HEK293 (cell line): ENCODE results near the gene TTR.

ENCODE experiments used
- CTCF ChIA-PET: fragments of 350-600 bp; formaldehyde crosslinking; extraction: SDS; loops from one replicate; lab custom pipeline; 2021; ENCODE audit warnings: antibody characterized with exemption; lab: Yijun Ruan, JAX
- POLR2A ChIA-PET: fragments of 300-600 bp; formaldehyde crosslinking; extraction: SDS; loops from one replicate; lab custom pipeline; 2020; ENCODE audit warnings: antibody characterized with exemption, inconsistent platforms; lab: Yijun Ruan, JAX
- H3K27ac ChIP-seq: fragments of 200-500 bp; sonication (Bioruptor generic); 2 replicates; pipeline ENCODE4 v1.5.1; 2014; ENCODE audit warnings: low read depth, low read length, control low read depth, inconsistent platforms; ENCODE audit errors: extremely low read depth
- H3K36me3 ChIP-seq, 2 experiments: fragments of 200-500 bp in 1 of 2; sonication (Bioruptor generic) in 1 of 2; 1 replicate in 1 of 2; 2 replicates in 1 of 2; pipeline ENCODE4 v1.5.1; 2014 to 2017; ENCODE audit warnings: inconsistent platforms in 2 of 2, low read length in 2 of 2; ENCODE audit not compliant: control insufficient read depth in 2 of 2, insufficient read depth in 1 of 2
- H3K4me1 ChIP-seq: fragments of 200-500 bp; sonication (Bioruptor generic); 2 replicates; pipeline ENCODE4 v1.5.1; 2014; ENCODE audit warnings: mild to moderate bottlenecking, low read length, inconsistent platforms; ENCODE audit not compliant: control insufficient read depth, insufficient read depth
- H3K4me3 ChIP-seq: 2 replicates; pipeline ENCODE4 v1.5.1; 2011; ENCODE audit warnings: low read depth, mild to moderate bottlenecking, control low read depth, low read length, moderate library complexity
- H3K9me3 ChIP-seq: fragments of 200-500 bp; sonication (Bioruptor generic); 2 replicates; pipeline ENCODE4 v1.5.1; 2014; ENCODE audit warnings: low read depth, low read length, inconsistent platforms; ENCODE audit not compliant: control insufficient read depth, insufficient read depth
- EGR2 ChIP-seq: fragments of 450-650 bp; formaldehyde crosslinking; IDR thresholded peaks from 2 replicates; pipeline ENCODE4 v1.5.1; 2016; ENCODE audit warnings: low read depth, missing biosample characterization, missing genetic modification characterization
- GLIS2 ChIP-seq: fragments of 450-650 bp; formaldehyde crosslinking; IDR thresholded peaks from 2 replicates; pipeline ENCODE4 v1.5.1; 2016; ENCODE audit warnings: missing biosample characterization, missing genetic modification characterization
- OVOL3 ChIP-seq: fragments of 450-650 bp; formaldehyde crosslinking; IDR thresholded peaks from 2 replicates; pipeline ENCODE4 v1.5.1; 2016; ENCODE audit warnings: missing biosample characterization, missing genetic modification characterization
- YY2 ChIP-seq: fragments of 450-650 bp; formaldehyde crosslinking; IDR thresholded peaks from 2 replicates; pipeline ENCODE4 v1.5.1; 2016; ENCODE audit warnings: missing biosample characterization, missing genetic modification characterization
- ZBTB20 ChIP-seq: fragments of 450-650 bp; formaldehyde crosslinking; IDR thresholded peaks from 2 replicates; pipeline ENCODE4 v1.5.1; 2016; ENCODE audit warnings: missing biosample characterization, missing genetic modification characterization
- ZFP41 ChIP-seq: fragments of 450-650 bp; formaldehyde crosslinking; IDR thresholded peaks from 2 replicates; pipeline ENCODE4 v1.5.1; 2016; ENCODE audit warnings: missing biosample characterization, missing genetic modification characterization, borderline replicate concordance
- ZNF239 ChIP-seq: fragments of 450-650 bp; formaldehyde crosslinking; IDR thresholded peaks from 2 replicates; pipeline ENCODE4 v1.5.1; 2016; ENCODE audit warnings: missing biosample characterization, missing genetic modification characterization
- ZNF433 ChIP-seq: fragments of 450-650 bp; formaldehyde crosslinking; IDR thresholded peaks from 2 replicates; pipeline ENCODE4 v1.5.1; 2016; ENCODE audit warnings: missing biosample characterization, missing genetic modification characterization, low read depth
- ZNF514 ChIP-seq: fragments of 450-650 bp; formaldehyde crosslinking; IDR thresholded peaks from 2 replicates; pipeline ENCODE4 v1.5.1; 2016; ENCODE audit warnings: missing biosample characterization, missing genetic modification characterization
- ZNF558 ChIP-seq: fragments of 450-650 bp; formaldehyde crosslinking; IDR thresholded peaks from 2 replicates; pipeline ENCODE4 v1.5.1; 2016; ENCODE audit warnings: missing biosample characterization, missing genetic modification characterization
- ZNF596 ChIP-seq: fragments of 450-650 bp; IDR thresholded peaks from 2 replicates; pipeline ENCODE4 v1.5.0; 2018; ENCODE audit warnings: missing biosample characterization, mild to moderate bottlenecking, missing genetic modification characterization, moderate library complexity
- ZNF768 ChIP-seq: fragments of 450-650 bp; formaldehyde crosslinking; IDR thresholded peaks from 2 replicates; pipeline ENCODE4 v1.5.1; 2018; ENCODE audit warnings: missing biosample characterization, mild to moderate bottlenecking, missing genetic modification characterization
- ZNF777 ChIP-seq: fragments of 450-650 bp; formaldehyde crosslinking; IDR thresholded peaks from 2 replicates; pipeline ENCODE4 v1.5.1; 2017; ENCODE audit warnings: missing biosample characterization, missing genetic modification characterization, borderline replicate concordance
- TF ChIP-seq, protein P1 (sequence below): fragments of 450-650 bp; formaldehyde crosslinking; IDR thresholded peaks from 2 replicates; pipeline ENCODE4 v1.5.1; 2016; ENCODE audit warnings: missing biosample characterization, missing genetic modification characterization
- TF ChIP-seq, protein P2 (sequence below): fragments of 450-650 bp; formaldehyde crosslinking; IDR thresholded peaks from 2 replicates; pipeline ENCODE4 v1.5.1; 2016; ENCODE audit warnings: missing biosample characterization, missing genetic modification characterization
- TF ChIP-seq, protein P3 (sequence below): fragments of 450-650 bp; formaldehyde crosslinking; IDR thresholded peaks from 2 replicates; pipeline ENCODE4 v1.5.1; 2017; ENCODE audit warnings: missing biosample characterization, missing genetic modification characterization
- TF ChIP-seq, protein P4 (sequence below): fragments of 450-650 bp; formaldehyde crosslinking; IDR thresholded peaks from 2 replicates; pipeline ENCODE4 v1.5.1; 2017; ENCODE audit warnings: missing biosample characterization, missing genetic modification characterization
- TF ChIP-seq, protein P5 (sequence below): fragments of 450-650 bp; formaldehyde crosslinking; IDR thresholded peaks from 2 replicates; pipeline ENCODE4 v1.5.1; 2016; ENCODE audit warnings: missing biosample characterization, missing genetic modification characterization
- TF ChIP-seq, protein P6 (sequence below): fragments of 450-650 bp; formaldehyde crosslinking; IDR thresholded peaks from 2 replicates; pipeline ENCODE4 v1.5.1; 2016; ENCODE audit warnings: missing biosample characterization, missing genetic modification characterization

TTR gene

DNA sequence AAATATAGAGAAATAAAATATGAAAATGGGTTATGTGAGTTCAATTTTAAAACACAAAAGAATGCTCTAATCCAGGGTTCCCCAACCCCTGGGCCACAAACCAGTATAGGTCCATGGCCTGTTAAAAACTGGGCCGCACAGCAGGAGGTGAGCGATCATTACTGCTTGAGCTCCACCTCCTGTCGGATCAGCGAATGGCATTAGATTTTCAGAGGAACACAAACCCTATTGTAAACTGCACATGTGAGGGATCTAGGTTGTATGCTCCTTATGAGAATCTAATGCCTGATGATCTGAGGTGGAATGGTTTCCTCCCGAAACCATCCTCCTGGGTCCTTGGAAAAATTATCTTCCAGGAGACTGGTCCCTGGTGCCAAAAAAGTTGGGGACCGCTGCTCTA, 34.7 kb downstream of the TTR start (continued):
- TF ChIP-seq EGR2 (tag by site-specific recombination), result no peak
- TF ChIP-seq ZNF514 (tag by site-specific recombination), result no peak
- TF ChIP-seq, protein P1, sequence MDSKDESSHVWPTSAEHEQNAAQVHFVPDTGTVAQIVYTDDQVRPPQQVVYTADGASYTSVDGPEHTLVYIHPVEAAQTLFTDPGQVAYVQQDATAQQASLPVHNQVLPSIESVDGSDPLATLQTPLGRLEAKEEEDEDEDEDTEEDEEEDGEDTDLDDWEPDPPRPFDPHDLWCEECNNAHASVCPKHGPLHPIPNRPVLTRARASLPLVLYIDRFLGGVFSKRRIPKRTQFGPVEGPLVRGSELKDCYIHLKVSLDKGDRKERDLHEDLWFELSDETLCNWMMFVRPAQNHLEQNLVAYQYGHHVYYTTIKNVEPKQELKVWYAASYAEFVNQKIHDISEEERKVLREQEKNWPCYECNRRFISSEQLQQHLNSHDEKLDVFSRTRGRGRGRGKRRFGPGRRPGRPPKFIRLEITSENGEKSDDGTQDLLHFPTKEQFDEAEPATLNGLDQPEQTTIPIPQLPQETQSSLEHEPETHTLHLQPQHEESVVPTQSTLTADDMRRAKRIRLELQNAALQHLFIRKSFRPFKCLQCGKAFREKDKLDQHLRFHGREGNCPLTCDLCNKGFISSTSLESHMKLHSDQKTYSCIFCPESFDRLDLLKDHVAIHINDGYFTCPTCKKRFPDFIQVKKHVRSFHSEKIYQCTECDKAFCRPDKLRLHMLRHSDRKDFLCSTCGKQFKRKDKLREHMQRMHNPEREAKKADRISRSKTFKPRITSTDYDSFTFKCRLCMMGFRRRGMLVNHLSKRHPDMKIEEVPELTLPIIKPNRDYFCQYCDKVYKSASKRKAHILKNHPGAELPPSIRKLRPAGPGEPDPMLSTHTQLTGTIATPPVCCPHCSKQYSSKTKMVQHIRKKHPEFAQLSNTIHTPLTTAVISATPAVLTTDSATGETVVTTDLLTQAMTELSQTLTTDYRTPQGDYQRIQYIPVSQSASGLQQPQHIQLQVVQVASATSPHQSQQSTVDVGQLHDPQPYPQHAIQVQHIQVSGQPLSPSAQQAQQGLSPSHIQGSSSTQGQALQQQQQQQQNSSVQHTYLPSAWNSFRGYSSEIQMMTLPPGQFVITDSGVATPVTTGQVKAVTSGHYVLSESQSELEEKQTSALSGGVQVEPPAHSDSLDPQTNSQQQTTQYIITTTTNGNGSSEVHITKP (tag by site-specific recombination), result no peak

DNA sequence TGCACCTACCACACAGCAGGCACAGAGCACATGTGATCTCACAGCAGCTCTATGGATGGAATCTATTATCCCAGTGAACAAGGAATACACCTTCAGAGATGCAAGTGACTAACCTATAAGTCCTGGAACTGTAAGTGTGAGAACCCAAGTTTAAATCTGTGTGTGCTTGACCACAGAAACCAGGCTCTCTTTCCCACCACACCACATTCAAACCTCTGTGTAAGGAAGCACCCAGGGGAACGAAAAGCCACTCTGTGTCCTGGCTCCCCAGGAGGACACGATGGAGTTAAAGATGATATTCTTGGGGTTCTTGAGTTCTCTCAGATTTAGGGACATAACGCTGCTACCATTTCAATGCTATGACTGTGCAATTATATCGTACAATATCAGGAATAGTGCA, 38.9 kb downstream of the TTR start:
- Histone ChIP-seq H3K36me3 (peaks cover 3 to 28% of the 10 kb centered on the region in 2 experiments; a peak in 1 of 3 replicates), H3K4me3 (no peak overlapping the region), H3K4me1 (no peaks in the 10 kb centered on the region), H3K9me3 (no peaks in the 10 kb centered on the region), H3K27ac (no peak overlapping the region)
- TF ChIP-seq, protein P2, sequence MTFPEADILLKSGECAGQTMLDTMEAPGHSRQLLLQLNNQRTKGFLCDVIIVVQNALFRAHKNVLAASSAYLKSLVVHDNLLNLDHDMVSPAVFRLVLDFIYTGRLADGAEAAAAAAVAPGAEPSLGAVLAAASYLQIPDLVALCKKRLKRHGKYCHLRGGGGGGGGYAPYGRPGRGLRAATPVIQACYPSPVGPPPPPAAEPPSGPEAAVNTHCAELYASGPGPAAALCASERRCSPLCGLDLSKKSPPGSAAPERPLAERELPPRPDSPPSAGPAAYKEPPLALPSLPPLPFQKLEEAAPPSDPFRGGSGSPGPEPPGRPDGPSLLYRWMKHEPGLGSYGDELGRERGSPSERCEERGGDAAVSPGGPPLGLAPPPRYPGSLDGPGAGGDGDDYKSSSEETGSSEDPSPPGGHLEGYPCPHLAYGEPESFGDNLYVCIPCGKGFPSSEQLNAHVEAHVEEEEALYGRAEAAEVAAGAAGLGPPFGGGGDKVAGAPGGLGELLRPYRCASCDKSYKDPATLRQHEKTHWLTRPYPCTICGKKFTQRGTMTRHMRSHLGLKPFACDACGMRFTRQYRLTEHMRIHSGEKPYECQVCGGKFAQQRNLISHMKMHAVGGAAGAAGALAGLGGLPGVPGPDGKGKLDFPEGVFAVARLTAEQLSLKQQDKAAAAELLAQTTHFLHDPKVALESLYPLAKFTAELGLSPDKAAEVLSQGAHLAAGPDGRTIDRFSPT, result no peak
- TF ChIP-seq ZNF433 (tag by site-specific recombination) (no peak), GLIS2 (tag by site-specific recombination) (no peak), ZBTB20 (no peak), ZNF768 (no peak), ZNF239 (tag by site-specific recombination) (no peak), ZNF777 (no peak), OVOL3 (tag by site-specific recombination) (no peak), ZNF596 (no peak), ZFP41 (tag by site-specific recombination) (no peak), EGR2 (tag by site-specific recombination) (no peak), YY2 (tag by site-specific recombination) (no peak), ZNF558 (tag by site-specific recombination) (no peak)
- TF ChIP-seq, protein P3, sequence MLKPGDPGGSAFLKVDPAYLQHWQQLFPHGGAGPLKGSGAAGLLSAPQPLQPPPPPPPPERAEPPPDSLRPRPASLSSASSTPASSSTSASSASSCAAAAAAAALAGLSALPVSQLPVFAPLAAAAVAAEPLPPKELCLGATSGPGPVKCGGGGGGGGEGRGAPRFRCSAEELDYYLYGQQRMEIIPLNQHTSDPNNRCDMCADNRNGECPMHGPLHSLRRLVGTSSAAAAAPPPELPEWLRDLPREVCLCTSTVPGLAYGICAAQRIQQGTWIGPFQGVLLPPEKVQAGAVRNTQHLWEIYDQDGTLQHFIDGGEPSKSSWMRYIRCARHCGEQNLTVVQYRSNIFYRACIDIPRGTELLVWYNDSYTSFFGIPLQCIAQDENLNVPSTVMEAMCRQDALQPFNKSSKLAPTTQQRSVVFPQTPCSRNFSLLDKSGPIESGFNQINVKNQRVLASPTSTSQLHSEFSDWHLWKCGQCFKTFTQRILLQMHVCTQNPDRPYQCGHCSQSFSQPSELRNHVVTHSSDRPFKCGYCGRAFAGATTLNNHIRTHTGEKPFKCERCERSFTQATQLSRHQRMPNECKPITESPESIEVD (tag by site-specific recombination), result no peak
- TF ChIP-seq, protein P4, sequence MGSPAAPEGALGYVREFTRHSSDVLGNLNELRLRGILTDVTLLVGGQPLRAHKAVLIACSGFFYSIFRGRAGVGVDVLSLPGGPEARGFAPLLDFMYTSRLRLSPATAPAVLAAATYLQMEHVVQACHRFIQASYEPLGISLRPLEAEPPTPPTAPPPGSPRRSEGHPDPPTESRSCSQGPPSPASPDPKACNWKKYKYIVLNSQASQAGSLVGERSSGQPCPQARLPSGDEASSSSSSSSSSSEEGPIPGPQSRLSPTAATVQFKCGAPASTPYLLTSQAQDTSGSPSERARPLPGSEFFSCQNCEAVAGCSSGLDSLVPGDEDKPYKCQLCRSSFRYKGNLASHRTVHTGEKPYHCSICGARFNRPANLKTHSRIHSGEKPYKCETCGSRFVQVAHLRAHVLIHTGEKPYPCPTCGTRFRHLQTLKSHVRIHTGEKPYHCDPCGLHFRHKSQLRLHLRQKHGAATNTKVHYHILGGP (tag by site-specific recombination), result no peak
- TF ChIP-seq, protein P5, sequence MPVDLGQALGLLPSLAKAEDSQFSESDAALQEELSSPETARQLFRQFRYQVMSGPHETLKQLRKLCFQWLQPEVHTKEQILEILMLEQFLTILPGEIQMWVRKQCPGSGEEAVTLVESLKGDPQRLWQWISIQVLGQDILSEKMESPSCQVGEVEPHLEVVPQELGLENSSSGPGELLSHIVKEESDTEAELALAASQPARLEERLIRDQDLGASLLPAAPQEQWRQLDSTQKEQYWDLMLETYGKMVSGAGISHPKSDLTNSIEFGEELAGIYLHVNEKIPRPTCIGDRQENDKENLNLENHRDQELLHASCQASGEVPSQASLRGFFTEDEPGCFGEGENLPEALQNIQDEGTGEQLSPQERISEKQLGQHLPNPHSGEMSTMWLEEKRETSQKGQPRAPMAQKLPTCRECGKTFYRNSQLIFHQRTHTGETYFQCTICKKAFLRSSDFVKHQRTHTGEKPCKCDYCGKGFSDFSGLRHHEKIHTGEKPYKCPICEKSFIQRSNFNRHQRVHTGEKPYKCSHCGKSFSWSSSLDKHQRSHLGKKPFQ (tag by site-specific recombination), result no peak
- TF ChIP-seq, protein P6, sequence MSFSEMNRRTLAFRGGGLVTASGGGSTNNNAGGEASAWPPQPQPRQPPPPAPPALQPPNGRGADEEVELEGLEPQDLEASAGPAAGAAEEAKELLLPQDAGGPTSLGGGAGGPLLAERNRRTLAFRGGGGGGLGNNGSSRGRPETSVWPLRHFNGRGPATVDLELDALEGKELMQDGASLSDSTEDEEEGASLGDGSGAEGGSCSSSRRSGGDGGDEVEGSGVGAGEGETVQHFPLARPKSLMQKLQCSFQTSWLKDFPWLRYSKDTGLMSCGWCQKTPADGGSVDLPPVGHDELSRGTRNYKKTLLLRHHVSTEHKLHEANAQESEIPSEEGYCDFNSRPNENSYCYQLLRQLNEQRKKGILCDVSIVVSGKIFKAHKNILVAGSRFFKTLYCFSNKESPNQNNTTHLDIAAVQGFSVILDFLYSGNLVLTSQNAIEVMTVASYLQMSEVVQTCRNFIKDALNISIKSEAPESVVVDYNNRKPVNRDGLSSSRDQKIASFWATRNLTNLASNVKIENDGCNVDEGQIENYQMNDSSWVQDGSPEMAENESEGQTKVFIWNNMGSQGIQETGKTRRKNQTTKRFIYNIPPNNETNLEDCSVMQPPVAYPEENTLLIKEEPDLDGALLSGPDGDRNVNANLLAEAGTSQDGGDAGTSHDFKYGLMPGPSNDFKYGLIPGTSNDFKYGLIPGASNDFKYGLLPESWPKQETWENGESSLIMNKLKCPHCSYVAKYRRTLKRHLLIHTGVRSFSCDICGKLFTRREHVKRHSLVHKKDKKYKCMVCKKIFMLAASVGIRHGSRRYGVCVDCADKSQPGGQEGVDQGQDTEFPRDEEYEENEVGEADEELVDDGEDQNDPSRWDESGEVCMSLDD (tag by site-specific recombination), result no peak
- CTCF ChIA-PET, result no interaction called here
- POLR2A ChIA-PET, result no interaction called here
